ENCODE results near the gene CNTNAP2. TPM values are rescaled to one million over a fixed set of nuclear protein-coding genes. Genes with fewer than 3 reads are reported as not detected.

Gene CNTNAP2
- total RNA-seq, 1 experiment from 2014 or later, result 0.03 TPM

GRCh38 chr7:148148456-148148855 is 2031.9 kb downstream of the CNTNAP2 start:
- H3K4me3 ChIP-seq (ENCODE audit: low read depth in 2 of 2, low read length in 2 of 2), result no peak overlapping the region
- DNase-seq (ENCODE audit: low read depth, low spot score) (no peak), ATAC-seq (no peak)
- H3K4me1 ChIP-seq (ENCODE audit: control insufficient read depth, insufficient read depth, low read length), result no peaks in the 10 kb centered on the region
- in situ Hi-C loops (cut with HindIII; ENCODE audit: low pct_unique_long_range_greater_than_20kb, low sequenced_read_pairs), result no loop called here
- H3K27me3 ChIP-seq (ENCODE audit: control insufficient read depth, insufficient read depth, low read length), result no peaks in the 10 kb centered on the region
- BruUV-seq (replicated peaks), result no TSS peak
- no peak overlapping the region for H3K27ac ChIP-seq (ENCODE audit: low read length)
- POLR2A ChIA-PET, result interaction anchor here (0.5 kb wide), 1 partner anchor 18 kb away, joined by 3 read pairs; no protein-coding TSS in a partner anchor
- no peaks in the 10 kb centered on the region for H3K9me3 ChIP-seq (ENCODE audit: control insufficient read depth, insufficient read depth, low read depth, low read length)
- intact Hi-C loops (cut with micrococcal nuclease; ENCODE audit: unreplicated experiment), result loop anchor here (10.0 kb wide), 1 partner anchor 904 kb away; no protein-coding TSS in a partner anchor
- TF ChIP-seq, protein P1, sequence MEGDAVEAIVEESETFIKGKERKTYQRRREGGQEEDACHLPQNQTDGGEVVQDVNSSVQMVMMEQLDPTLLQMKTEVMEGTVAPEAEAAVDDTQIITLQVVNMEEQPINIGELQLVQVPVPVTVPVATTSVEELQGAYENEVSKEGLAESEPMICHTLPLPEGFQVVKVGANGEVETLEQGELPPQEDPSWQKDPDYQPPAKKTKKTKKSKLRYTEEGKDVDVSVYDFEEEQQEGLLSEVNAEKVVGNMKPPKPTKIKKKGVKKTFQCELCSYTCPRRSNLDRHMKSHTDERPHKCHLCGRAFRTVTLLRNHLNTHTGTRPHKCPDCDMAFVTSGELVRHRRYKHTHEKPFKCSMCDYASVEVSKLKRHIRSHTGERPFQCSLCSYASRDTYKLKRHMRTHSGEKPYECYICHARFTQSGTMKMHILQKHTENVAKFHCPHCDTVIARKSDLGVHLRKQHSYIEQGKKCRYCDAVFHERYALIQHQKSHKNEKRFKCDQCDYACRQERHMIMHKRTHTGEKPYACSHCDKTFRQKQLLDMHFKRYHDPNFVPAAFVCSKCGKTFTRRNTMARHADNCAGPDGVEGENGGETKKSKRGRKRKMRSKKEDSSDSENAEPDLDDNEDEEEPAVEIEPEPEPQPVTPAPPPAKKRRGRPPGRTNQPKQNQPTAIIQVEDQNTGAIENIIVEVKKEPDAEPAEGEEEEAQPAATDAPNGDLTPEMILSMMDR (IDR thresholded peaks at IDR 0.05), result no peak
- H3K36me3 ChIP-seq (ENCODE audit: control insufficient read depth, insufficient read depth, low read length), result no peaks in the 10 kb centered on the region
- CTCF ChIA-PET, result no interaction called here

- BruUV-seq (replicated peaks), result no TSS peak
- Histone ChIP-seq H3K4me1 (ENCODE audit: control insufficient read depth, insufficient read depth, low read length) (no peaks in the 10 kb centered on the region), H3K4me3 (ENCODE audit: low read depth in 2 of 2, low read length in 2 of 2) (no peak overlapping the region), H3K36me3 (ENCODE audit: control insufficient read depth, insufficient read depth, low read length) (no peaks in the 10 kb centered on the region), H3K27ac (ENCODE audit: low read length) (no peak overlapping the region), H3K9me3 (ENCODE audit: control insufficient read depth, insufficient read depth, low read depth, low read length) (no peaks in the 10 kb centered on the region), H3K27me3 (ENCODE audit: control insufficient read depth, insufficient read depth, low read length) (no peaks in the 10 kb centered on the region)
- ChIA-PET POLR2A (no interaction called here), CTCF (no interaction called here)
- in situ Hi-C loops (cut with HindIII; ENCODE audit: low pct_unique_long_range_greater_than_20kb, low sequenced_read_pairs), result no loop called here
- no peak for DNase-seq (ENCODE audit: low read depth, low spot score)
- ATAC-seq, result no peak
- TF ChIP-seq TCF7L2 (IDR thresholded peaks at IDR 0.05; ENCODE audit: low read depth, low read length) (no peak), SIN3A (IDR thresholded peaks at IDR 0.05; ENCODE audit: borderline replicate concordance, insufficient read depth, low read depth, low read length) (no peak), POLR2AphosphoS5 (IDR thresholded peaks at IDR 0.05; ENCODE audit: low read depth, low read length) (no peak), REST (IDR thresholded peaks at IDR 0.05; ENCODE audit: insufficient read depth in 1 of 2, low read depth in 2 of 2, low read length in 1 of 2) (no peak)
- TF ChIP-seq, protein P1 (IDR thresholded peaks at IDR 0.05), result no peak
- intact Hi-C loops (cut with micrococcal nuclease; ENCODE audit: unreplicated experiment), result loop anchor here (10.0 kb wide), 1 partner anchor 905 kb away; no protein-coding TSS in a partner anchor
These were observed 2033.1 kb downstream of the CNTNAP2 start for GRCh38 chr7:148149730-148150129.
